GM23338 (cell line): ENCODE results near the gene MESP1. TPM values are rescaled to one million over a fixed set of nuclear protein-coding genes. Genes with fewer than 3 reads are reported as not detected.

Experiments
- ATAC-seq: fragments of 200-7000 bp; cut with Tn5 transposase; 3 replicates; pipeline ENCODE4 v1.9.1; 2020
- DNase-seq: peaks from one replicate; pipeline ENCODE4 v3.0.0-alpha.2; 2015; ENCODE audit warnings: low spot score
- H2AFZ ChIP-seq: fragments of 200-600 bp; sonication (generic); 2 replicates; pipeline ENCODE4 v1.8.0; 2016; ENCODE audit warnings: antibody characterized with exemption, mild to moderate bottlenecking, moderate library complexity
- H3F3A ChIP-seq: fragments of 200-600 bp; sonication (generic); replicated peaks from 2 replicates; pipeline ENCODE4 v1.8.0; 2017; ENCODE audit warnings: antibody characterized with exemption, mixed run types, low read depth
- H3K27ac ChIP-seq: fragments of 200-600 bp; sonication (generic); 2 replicates; pipeline ENCODE4 v1.6.1; 2016; ENCODE audit warnings: low read depth
- H3K27me3 ChIP-seq: fragments of 200-600 bp; sonication (generic); 2 replicates; pipeline ENCODE4 v1.8.0; 2016; ENCODE audit warnings: mild to moderate bottlenecking, mixed run types, moderate library complexity; ENCODE audit not compliant: insufficient read depth
- H3K36me3 ChIP-seq: fragments of 200-600 bp; sonication (generic); 2 replicates; pipeline ENCODE4 v1.8.0; 2016; ENCODE audit warnings: mild to moderate bottlenecking; ENCODE audit not compliant: insufficient read depth
- H3K4me1 ChIP-seq: fragments of 200-600 bp; sonication (generic); 2 replicates; pipeline ENCODE4 v1.8.0; 2016; ENCODE audit warnings: mild to moderate bottlenecking, moderate library complexity; ENCODE audit not compliant: insufficient read depth
- H3K4me2 ChIP-seq: fragments of 200-600 bp; sonication (generic); 2 replicates; pipeline ENCODE4 v1.7.1; 2017; ENCODE audit warnings: mixed run types
- H3K4me3 ChIP-seq: fragments of 200-600 bp; sonication (generic); 2 replicates; pipeline ENCODE4 v1.6.1; 2016; ENCODE audit warnings: mixed run types
- H3K79me2 ChIP-seq: fragments of 200-600 bp; sonication (generic); replicated peaks from 2 replicates; pipeline ENCODE4 v1.8.0; 2017; ENCODE audit warnings: mild to moderate bottlenecking; ENCODE audit not compliant: insufficient read depth
- H3K9me2 ChIP-seq: fragments of 200-600 bp; sonication (generic); 2 replicates; pipeline ENCODE4 v1.8.0; 2017; ENCODE audit not compliant: insufficient read depth
- H4K20me1 ChIP-seq: fragments of 200-600 bp; sonication (generic); replicated peaks from 2 replicates; pipeline ENCODE4 v1.8.0; 2017; ENCODE audit warnings: mild to moderate bottlenecking; ENCODE audit not compliant: insufficient read depth
- H3K27ac Mint-ChIP-seq: 2 replicates; pipeline ENCODE4 v1.8.0; 2020; ENCODE audit warnings: inconsistent platforms, mild to moderate bottlenecking, moderate library complexity, mixed read lengths
- H3K27me3 Mint-ChIP-seq: 3 replicates; pipeline ENCODE4 v1.8.0; 2022; ENCODE audit warnings: low read depth, mild to moderate bottlenecking, moderate library complexity, mixed read lengths, inconsistent platforms; ENCODE audit not compliant: insufficient read depth, poor library complexity
- H3K36me3 Mint-ChIP-seq: 3 replicates; pipeline ENCODE4 v1.8.0; 2021; ENCODE audit warnings: low read depth, mild to moderate bottlenecking, inconsistent platforms, moderate library complexity, mixed read lengths
- H3K4me1 Mint-ChIP-seq: 3 replicates; pipeline ENCODE4 v1.8.0; 2020; ENCODE audit warnings: mild to moderate bottlenecking, inconsistent platforms, mixed read lengths
- H3K4me3 Mint-ChIP-seq: 3 replicates; pipeline ENCODE4 v1.8.0; 2021; ENCODE audit warnings: moderate library complexity, mild to moderate bottlenecking, inconsistent platforms, mixed read lengths
- H3K9me3 Mint-ChIP-seq: 3 replicates; pipeline ENCODE4 v1.8.0; 2020; ENCODE audit warnings: moderate library complexity, mild to moderate bottlenecking, inconsistent platforms, mixed read lengths
- CREB1 ChIP-seq: fragments of 250-450 bp; sonication (Bioruptor Pico); IDR thresholded peaks from 2 replicates; pipeline ENCODE4 v1.5.0; 2020; ENCODE audit warnings: low read depth, mild to moderate bottlenecking, moderate library complexity
- EZH2 ChIP-seq: fragments of 200-600 bp; sonication (generic); IDR thresholded peaks from one replicate; pipeline ENCODE4 v1.8.0; 2017; ENCODE audit warnings: antibody characterized with exemption, mild to moderate bottlenecking, low read depth; ENCODE audit not compliant: unreplicated experiment
- EZH2phosphoT487 ChIP-seq: fragments of 200-600 bp; sonication (generic); IDR thresholded peaks from one replicate; pipeline ENCODE4 v1.8.1; 2018; ENCODE audit warnings: antibody characterized with exemption; ENCODE audit not compliant: unreplicated experiment
- JUNB ChIP-seq: IDR thresholded peaks from one replicate; pipeline ENCODE4 v1.6.1; 2016; ENCODE audit warnings: antibody characterized with exemption; ENCODE audit not compliant: unreplicated experiment
- NANOG ChIP-seq: IDR thresholded peaks from 2 replicates; pipeline ENCODE4 v1.6.1; 2016; ENCODE audit warnings: antibody characterized with exemption, borderline replicate concordance
- POLR2AphosphoS5 ChIP-seq: IDR thresholded peaks from 2 replicates; pipeline ENCODE4 v1.6.1; 2016; ENCODE audit warnings: antibody characterized with exemption, low read depth
- REST ChIP-seq: IDR thresholded peaks from one replicate; pipeline ENCODE4 v1.6.1; 2018; ENCODE audit warnings: antibody characterized with exemption; ENCODE audit not compliant: unreplicated experiment
- STAT1 ChIP-seq: IDR thresholded peaks from one replicate; pipeline ENCODE4 v1.6.1; 2016; ENCODE audit warnings: antibody characterized with exemption; ENCODE audit not compliant: unreplicated experiment
- ZNF114 ChIP-seq: fragments of 250-450 bp; sonication (Bioruptor Pico); IDR thresholded peaks from 2 replicates; pipeline ENCODE4 v1.5.0; 2020; ENCODE audit warnings: mild to moderate bottlenecking, moderate library complexity
- ZNF331 ChIP-seq: fragments of 250-450 bp; sonication (Bioruptor Pico); IDR thresholded peaks from 2 replicates; pipeline ENCODE4 v1.5.0; 2020; ENCODE audit warnings: low read depth, mild to moderate bottlenecking, moderate library complexity
- polyA plus RNA-seq: library from polyadenylated mRNA; unstranded; fragments of >200 nt; fragmentation: Nextera tagmentation; extraction: Ambion mirVana; gene quantifications from 2 replicates; pipeline ENCODE4 v1.2.1, GENCODE V29; 2016
- total RNA-seq: library from RNA; depleted of rRNA; stranded (reverse); fragments of >200 nt; shearing (Covaris generic); gene quantifications from 2 replicates; pipeline ENCODE4 v1.2.3, GENCODE V29; 2014
- TF ChIP-seq, protein P1 (sequence below): fragments of 250-450 bp; sonication (Bioruptor Pico); IDR thresholded peaks from 2 replicates; pipeline ENCODE4 v1.5.0; 2020; ENCODE audit warnings: mild to moderate bottlenecking, moderate library complexity
- TF ChIP-seq, protein P2 (sequence below): IDR thresholded peaks from 2 replicates; pipeline ENCODE4 v1.6.1; 2016; ENCODE audit warnings: antibody characterized with exemption
- TF ChIP-seq, protein P3 (sequence below), 2 experiments: fragments of 200-600 bp in 1 of 2; sonication (generic) in 1 of 2; conservative IDR thresholded peaks; 2 replicates each; pipeline versions ENCODE4 v1.5.1 to v1.6.1; 2016 to 2017; ENCODE audit warnings: antibody characterized with exemption in 2 of 2, low read depth in 2 of 2, mild to moderate bottlenecking in 2 of 2, moderate library complexity in 1 of 2

The MESP1 gene
- total and polyA plus RNA-seq, 2 experiments from 2014 or later, result 0.21 to 0.91 TPM

- DNase-seq, result no peak
These were observed 8.8 kb upstream of the MESP1 start for GRCh38 chr15:89759835-89760234.

More at GRCh38 chr15:89759835-89760234, 8.8 kb upstream of the MESP1 start:
- Histone ChIP-seq H4K20me1 (no peaks in the 10 kb centered on the region), H3K4me3 (peak overlapping the region; percentile 40; the same call in 1 of the 2 replicates), H3K4me1 (peaks cover 7% of the 10 kb centered on the region; the same call in 1 of the 2 replicates), H3F3A (no peaks in the 10 kb centered on the region), H2AFZ (peak overlapping the region; percentile 92), H3K79me2 (no peaks in the 10 kb centered on the region), H3K4me2 (peak overlapping the region; percentile 71), H3K27me3 (0 out of 2 replicates have a peak, but pooled peaks cover 3% of the 10 kb centered on the region), H3K27ac (no peak overlapping the region), H3K36me3 (no peaks in the 10 kb centered on the region), H3K9me2 (no peaks in the 10 kb centered on the region)
- Mint-ChIP-seq H3K9me3 (no peaks in the 10 kb centered on the region), H3K4me3 (no peak overlapping the region), H3K27ac (no peak overlapping the region), H3K4me1 (peaks cover 13% of the 10 kb centered on the region), H3K27me3 (peaks cover 13% of the 10 kb centered on the region), H3K36me3 (no peaks in the 10 kb centered on the region)
- TF ChIP-seq ZNF331 (CRISPR knock-in tag) (no peak), STAT1 (no peak), NANOG (no peak), EZH2 (no peak), JUNB (no peak), CREB1 (CRISPR knock-in tag) (no peak), ZNF114 (CRISPR knock-in tag) (no peak), POLR2AphosphoS5 (no peak), REST (no peak), EZH2phosphoT487 (no peak)
- TF ChIP-seq, protein P1, sequence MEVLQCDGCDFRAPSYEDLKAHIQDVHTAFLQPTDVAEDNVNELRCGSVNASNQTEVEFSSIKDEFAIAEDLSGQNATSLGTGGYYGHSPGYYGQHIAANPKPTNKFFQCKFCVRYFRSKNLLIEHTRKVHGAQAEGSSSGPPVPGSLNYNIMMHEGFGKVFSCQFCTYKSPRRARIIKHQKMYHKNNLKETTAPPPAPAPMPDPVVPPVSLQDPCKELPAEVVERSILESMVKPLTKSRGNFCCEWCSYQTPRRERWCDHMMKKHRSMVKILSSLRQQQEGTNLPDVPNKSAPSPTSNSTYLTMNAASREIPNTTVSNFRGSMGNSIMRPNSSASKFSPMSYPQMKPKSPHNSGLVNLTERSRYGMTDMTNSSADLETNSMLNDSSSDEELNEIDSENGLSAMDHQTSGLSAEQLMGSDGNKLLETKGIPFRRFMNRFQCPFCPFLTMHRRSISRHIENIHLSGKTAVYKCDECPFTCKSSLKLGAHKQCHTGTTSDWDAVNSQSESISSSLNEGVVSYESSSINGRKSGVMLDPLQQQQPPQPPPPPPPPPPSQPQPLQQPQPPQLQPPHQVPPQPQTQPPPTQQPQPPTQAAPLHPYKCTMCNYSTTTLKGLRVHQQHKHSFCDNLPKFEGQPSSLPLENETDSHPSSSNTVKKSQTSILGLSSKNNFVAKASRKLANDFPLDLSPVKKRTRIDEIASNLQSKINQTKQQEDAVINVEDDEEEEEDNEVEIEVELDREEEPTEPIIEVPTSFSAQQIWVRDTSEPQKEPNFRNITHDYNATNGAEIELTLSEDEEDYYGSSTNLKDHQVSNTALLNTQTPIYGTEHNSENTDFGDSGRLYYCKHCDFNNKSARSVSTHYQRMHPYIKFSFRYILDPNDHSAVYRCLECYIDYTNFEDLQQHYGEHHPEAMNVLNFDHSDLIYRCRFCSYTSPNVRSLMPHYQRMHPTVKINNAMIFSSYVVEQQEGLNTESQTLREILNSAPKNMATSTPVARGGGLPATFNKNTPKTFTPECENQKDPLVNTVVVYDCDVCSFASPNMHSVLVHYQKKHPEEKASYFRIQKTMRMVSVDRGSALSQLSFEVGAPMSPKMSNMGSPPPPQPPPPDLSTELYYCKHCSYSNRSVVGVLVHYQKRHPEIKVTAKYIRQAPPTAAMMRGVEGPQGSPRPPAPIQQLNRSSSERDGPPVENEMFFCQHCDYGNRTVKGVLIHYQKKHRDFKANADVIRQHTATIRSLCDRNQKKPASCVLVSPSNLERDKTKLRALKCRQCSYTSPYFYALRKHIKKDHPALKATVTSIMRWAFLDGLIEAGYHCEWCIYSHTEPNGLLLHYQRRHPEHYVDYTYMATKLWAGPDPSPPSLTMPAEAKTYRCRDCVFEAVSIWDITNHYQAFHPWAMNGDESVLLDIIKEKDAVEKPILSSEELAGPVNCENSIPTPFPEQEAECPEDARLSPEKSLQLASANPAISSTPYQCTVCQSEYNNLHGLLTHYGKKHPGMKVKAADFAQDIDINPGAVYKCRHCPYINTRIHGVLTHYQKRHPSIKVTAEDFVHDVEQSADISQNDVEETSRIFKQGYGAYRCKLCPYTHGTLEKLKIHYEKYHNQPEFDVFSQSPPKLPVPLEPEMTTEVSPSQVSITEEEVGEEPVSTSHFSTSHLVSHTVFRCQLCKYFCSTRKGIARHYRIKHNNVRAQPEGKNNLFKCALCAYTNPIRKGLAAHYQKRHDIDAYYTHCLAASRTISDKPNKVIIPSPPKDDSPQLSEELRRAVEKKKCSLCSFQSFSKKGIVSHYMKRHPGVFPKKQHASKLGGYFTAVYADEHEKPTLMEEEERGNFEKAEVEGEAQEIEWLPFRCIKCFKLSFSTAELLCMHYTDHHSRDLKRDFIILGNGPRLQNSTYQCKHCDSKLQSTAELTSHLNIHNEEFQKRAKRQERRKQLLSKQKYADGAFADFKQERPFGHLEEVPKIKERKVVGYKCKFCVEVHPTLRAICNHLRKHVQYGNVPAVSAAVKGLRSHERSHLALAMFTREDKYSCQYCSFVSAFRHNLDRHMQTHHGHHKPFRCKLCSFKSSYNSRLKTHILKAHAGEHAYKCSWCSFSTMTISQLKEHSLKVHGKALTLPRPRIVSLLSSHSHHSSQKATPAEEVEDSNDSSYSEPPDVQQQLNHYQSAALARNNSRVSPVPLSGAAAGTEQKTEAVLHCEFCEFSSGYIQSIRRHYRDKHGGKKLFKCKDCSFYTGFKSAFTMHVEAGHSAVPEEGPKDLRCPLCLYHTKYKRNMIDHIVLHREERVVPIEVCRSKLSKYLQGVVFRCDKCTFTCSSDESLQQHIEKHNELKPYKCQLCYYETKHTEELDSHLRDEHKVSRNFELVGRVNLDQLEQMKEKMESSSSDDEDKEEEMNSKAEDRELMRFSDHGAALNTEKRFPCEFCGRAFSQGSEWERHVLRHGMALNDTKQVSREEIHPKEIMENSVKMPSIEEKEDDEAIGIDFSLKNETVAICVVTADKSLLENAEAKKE (CRISPR knock-in tag), result no peak
- TF ChIP-seq, protein P2, sequence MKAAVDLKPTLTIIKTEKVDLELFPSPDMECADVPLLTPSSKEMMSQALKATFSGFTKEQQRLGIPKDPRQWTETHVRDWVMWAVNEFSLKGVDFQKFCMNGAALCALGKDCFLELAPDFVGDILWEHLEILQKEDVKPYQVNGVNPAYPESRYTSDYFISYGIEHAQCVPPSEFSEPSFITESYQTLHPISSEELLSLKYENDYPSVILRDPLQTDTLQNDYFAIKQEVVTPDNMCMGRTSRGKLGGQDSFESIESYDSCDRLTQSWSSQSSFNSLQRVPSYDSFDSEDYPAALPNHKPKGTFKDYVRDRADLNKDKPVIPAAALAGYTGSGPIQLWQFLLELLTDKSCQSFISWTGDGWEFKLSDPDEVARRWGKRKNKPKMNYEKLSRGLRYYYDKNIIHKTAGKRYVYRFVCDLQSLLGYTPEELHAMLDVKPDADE, result no peak
- TF ChIP-seq, protein P3, sequence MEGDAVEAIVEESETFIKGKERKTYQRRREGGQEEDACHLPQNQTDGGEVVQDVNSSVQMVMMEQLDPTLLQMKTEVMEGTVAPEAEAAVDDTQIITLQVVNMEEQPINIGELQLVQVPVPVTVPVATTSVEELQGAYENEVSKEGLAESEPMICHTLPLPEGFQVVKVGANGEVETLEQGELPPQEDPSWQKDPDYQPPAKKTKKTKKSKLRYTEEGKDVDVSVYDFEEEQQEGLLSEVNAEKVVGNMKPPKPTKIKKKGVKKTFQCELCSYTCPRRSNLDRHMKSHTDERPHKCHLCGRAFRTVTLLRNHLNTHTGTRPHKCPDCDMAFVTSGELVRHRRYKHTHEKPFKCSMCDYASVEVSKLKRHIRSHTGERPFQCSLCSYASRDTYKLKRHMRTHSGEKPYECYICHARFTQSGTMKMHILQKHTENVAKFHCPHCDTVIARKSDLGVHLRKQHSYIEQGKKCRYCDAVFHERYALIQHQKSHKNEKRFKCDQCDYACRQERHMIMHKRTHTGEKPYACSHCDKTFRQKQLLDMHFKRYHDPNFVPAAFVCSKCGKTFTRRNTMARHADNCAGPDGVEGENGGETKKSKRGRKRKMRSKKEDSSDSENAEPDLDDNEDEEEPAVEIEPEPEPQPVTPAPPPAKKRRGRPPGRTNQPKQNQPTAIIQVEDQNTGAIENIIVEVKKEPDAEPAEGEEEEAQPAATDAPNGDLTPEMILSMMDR (conservative IDR thresholded peaks at IDR 0.05; ENCODE audit: low read depth in 2 of 2), result no peak
- ATAC-seq, result no peak
